HuH-7.5 (cell line): ENCODE measurements around the gene LSP1.

Experiments
- DNase-seq: peaks from one replicate; pipeline ENCODE4 v3.0.0; 2011; ENCODE audit warnings: low spot score

The LSP1 gene

DNA sequence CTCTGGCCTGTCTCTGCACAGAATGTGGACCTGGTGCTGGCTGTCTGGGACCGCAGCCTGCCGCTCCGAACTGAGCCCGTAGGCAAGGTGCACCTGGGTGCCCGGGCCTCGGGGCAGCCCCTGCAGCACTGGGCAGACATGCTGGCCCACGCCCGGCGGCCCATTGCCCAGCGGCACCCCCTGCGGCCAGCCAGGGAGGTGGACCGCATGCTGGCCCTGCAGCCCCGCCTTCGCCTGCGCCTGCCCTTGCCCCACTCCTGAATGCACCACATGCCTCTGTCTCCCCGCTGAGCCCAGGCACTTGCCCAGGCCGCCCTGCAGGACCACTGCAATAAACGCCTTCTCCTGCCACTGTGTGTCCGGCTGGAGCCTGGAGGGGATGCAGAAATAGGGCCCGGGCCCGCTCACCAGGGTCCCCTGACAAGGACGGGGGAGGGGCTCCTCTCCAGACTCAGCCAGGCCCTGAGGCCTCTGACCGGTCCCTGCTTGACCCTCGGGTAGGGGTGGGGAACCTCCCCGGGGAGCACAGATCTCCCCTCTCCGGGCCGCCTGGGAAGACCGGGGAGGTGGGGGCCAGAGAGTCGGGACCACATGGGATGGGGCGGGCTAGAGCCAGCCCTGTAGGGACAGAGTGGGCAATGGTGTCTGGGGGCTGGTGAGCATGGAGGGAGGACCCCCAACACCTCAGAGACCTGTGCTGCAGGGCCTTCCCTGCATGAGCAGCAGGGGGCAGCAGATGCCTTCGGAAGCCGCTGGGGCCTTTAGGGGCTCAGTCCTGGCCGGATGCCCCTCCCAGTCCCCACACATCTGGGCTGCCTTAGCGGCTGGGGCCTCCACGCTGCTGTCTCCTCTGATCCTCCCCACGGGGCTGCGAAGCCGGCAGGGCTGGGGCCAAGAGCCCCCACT is 15.5 kb upstream of the LSP1 start:
- peak; percentile 83 for DNase-seq

- DNase-seq, result no peak
Measured at GRCh38 chr11:1838077-1838425, 14.8 kb upstream of the LSP1 start.

DNA sequence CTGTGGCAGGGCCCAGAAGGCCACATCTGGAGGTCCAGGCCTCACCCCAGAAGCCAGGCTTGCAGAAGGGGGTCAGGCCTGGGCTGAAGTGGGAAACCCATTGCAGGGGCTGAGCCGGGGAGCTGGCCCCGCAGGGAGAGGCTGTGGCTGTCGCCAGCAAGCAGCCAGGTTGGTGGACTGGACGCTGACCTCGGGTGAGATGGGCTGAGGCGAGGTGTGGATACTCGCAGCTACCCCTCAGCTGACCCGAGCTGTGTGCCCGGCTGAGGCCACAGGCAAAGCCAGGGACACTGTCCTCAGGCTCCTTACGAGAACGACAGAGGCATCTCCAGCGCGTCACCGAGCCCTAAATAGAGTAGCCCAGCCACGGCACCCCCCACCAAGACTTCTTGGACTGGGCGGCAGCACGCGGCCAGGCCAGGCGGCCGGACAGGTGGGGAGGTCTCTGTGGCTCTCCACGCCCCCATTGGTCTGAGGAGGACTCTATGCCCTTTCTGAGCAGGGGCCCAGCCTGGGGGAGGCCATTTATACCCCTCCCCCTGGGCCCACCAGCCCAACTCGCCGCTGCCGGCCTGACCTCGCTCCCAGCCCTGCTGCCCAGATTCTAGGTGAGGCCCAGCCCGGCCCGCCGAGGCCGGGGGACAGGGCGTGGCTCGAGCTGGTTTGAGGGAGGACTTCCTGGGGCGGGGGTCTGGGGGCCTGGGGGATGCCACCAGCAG is 14.3 kb upstream of the LSP1 start, which contains the start of gene TNNI2:
Gene TNNI2, plus strand, starts transcription at position 556 of the 719 bp plus-strand sequence. CDS start 716 bp downstream, outside the sequence.
- DNase-seq, result no peak

- no peak for DNase-seq
Measured at GRCh38 chr11:1839204-1839923, 13.5 kb upstream of the LSP1 start.

DNA sequence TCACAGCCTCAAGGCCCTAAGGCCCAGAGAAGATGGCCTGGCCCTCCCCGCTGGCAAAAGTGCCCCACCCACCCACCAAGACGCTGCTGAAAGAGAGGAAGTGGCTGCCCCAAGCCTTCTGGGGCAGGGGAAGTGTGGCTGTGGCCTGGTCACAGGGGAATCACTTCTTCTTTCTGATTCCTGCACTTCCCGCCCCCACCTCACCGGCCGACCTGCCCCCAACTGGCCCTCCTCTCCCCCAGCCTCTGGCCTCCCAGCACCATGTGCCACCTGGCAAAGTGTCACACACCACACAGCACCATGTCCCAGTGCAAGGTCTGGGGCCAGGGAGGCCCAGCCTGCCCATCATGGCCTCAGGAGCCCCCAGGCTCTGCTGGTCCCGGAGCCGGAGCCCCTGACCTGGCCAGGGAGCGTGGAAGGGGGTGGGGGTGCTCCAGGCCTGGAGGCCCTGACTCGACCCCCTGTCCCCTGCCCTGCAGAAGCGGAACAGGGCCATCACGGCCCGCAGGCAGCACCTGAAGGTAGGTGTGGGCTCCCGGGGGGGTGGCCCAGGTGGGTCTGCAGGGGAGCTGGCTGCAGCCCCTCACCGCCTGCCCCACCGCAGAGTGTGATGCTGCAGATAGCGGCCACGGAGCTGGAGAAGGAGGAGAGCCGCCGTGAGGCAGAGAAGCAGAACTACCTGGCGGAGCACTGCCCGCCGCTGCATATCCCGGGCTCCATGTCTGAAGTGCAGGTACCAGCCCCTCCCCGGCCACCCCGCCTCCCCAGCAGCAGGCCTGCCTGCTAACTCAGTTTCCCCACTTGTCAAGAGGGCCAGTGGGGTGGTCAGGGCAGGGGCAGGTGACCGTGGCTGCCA is 12.7 kb upstream of the LSP1 start:
- DNase-seq, result no peak

- no peak for DNase-seq
Measured at GRCh38 chr11:1840780-1841480, 12.0 kb upstream of the LSP1 start.

GRCh38 chr11:1841511-1842148 is 11.3 kb upstream of the LSP1 start:
- no peak for DNase-seq

DNA sequence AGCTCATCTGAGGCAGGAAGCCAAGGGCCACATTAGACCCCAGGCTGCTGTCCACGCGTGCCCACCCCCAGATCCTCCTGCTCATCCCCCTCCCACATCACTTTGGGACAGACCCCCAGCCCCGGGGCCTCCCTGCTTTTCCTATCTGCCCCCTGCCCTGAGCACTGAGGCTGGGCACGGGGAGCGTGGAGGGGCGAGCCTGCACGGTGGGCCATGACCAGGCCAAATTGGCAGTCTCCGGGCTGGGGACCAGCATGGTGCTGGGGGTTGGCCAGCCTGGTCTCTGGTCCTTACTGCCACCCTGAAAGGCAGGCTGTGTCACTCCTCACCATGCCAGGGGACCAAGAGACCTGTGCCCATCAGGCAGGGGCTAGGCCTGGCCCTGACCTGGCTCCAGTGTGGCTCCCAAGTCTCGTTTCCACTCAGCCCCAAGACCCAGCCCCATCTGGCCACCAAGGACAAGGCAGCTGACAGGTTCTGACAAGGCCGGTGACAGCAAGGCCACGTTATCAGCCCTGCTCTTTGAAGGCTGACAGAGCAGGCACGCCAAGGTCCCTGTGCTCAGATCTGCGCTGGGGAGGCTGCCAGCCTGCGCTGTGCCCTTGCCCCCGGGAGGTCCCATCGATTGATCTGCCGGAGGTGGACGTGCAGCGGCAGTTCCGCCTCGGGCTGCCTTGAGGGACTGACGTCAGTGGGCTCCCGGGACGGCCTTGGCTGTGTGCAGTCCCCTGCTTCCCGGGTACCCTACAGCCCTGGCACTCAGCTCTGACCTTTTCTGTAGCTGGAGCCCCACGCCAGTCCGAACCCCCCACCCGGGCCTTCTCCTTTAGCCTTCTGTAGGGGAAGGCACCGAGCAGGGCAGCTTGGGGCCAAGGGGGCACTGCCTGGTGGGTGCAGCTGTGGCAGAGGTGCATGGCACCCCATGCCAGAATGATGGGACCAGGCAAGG is 10.5 kb upstream of the LSP1 start:
- no peak for DNase-seq

DNA sequence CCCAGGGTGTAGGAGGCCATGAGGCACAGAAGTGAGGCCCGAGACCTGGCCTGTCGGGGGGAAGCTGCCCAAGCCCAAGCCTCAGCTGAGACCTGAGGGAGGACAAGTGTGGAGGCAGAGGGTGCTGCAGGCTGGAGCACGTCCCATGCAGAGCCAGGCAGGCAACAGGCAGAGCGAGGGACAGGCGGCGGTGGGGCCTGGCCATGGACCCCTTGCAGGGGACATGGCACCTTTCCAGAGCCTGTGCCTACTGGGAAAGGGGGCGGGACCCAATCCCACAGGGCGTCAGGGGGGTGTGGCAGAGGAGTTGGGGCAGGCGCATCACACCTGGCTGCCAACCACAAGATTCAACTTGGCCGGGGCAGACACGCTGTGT is 9.8 kb upstream of the LSP1 start:
- no peak for DNase-seq

DNA sequence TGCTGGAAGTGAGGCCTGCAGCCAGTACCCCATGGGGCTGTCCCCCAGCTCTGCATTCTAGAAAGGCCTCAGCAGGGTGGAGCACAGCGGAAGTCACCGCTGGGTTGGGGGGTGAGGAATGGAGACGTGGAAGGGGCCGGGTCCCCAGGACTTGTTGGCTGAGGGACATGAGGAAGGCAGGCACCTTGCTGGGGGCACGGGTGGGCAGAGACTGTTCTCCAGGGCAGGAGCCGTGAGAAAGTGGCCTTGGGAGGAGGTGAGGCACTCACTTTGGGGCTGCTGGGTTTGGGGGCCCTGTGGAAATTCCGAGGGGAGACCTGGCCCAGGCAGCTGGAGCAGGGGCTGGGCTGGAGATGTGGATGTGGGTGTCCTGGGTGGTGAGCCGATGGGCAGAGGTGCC is 9.1 kb upstream of the LSP1 start:
- DNase-seq, result no peak

- no peak for DNase-seq
Measured at GRCh38 chr11:1844221-1845094, 8.4 kb upstream of the LSP1 start.

GRCh38 chr11:1845095-1845429 is 7.8 kb upstream of the LSP1 start:
- DNase-seq, result no peak

GRCh38 chr11:1845561-1846452 is 7.1 kb upstream of the LSP1 start:
- no peak for DNase-seq

GRCh38 chr11:1846453-1846932 is 6.4 kb upstream of the LSP1 start:
- no peak for DNase-seq

DNA sequence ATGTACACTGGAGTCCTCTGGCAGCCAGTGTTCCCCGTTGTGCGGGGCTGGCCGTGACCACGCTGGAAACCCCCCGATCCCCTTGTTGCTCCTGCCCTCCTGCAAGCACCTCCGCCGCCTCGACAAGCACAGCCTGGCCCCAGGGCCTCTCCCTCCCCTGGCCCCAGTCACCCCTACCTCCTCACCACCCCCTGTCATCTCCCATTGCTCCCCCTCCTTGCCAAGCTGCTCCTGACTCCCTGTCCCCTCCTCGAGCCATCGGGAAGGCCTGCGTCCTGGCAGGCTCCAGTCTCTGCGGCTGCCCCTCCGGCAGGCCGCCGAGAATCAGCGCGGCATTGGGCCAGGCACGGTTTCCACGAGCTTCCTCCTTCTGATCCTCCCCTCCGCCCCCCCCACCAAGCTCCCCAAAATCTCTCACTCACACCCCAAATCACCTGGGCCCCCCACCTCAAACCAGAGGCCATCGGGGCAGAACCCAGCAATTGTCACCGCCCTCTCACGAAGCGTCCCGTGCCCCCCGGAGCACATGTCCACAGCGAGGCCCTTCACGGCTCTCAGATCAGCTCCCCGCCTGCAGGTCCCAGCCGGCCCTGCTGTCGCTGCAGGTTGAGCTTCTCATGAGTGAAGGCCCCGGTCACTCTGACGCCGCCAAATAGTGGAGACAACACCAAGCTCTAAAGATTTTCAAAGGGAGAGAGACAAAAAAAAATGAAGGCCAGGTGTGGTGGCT is 5.7 kb upstream of the LSP1 start:
- DNase-seq, result no peak

DNA sequence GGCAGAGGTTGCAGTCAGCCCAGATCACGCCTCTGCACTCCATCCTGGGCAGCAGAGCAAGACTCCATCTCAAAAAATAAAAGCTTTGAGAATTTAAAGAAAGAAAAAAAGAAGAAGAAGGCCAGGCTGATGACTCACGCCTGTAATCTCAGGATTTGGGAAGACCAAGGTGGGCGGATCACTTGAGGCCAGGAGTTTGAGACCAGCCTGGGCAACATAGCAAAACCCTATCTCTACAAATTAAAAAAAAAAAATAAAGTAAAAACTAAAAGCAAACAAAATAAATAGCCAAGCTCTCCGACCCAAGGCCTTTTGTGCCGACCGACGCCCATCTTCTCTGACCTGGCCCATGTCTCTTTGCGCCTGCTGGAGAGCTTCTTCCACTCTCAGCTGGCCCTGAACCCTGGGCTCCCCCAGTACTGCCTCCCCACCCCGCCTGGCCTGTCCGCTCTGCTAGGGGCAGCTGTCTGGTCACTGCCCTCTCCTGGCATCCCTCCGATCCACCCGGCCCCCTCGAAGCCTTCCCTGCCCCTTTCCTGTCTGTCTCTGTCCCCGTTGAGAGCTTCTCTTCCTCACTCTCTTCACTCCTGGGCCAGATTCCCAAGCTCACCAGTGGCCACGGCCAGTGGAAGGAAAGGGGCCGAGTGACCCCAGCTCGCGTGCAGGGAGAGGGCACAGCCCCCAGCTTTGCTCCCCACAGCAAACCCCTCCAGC is 4.8 kb upstream of the LSP1 start:
- no peak for DNase-seq
